ENCODE results near the gene RBM41.

The RBM41 gene

GRCh38 chrX:107047622-107048021 is 71.0 kb downstream of the RBM41 start:
- in situ Hi-C loops (cut with HindIII; ENCODE audit: low sequenced_read_pairs), result no loop called here

- in situ Hi-C loops (cut with HindIII; ENCODE audit: low sequenced_read_pairs), result no loop called here
These were observed 88.9 kb downstream of the RBM41 start for GRCh38 chrX:107029752-107030151.

- in situ Hi-C loops (cut with HindIII; ENCODE audit: low sequenced_read_pairs), result no loop called here
These were observed 93.1 kb downstream of the RBM41 start for GRCh38 chrX:107025545-107025944.

- in situ Hi-C loops (cut with HindIII; ENCODE audit: low sequenced_read_pairs), result no loop called here
These were observed 103.7 kb downstream of the RBM41 start for GRCh38 chrX:107014936-107015335.

Measured in DLD1 (cell line).